BJ (cell line): ENCODE data around the gene ECE1. TPM values are rescaled to one million over a fixed set of nuclear protein-coding genes. Genes with fewer than 3 reads are reported as not detected.
"Not testable (repeated sequence)": the region's sequence is repeated elsewhere in the genome, so short reads cannot be mapped to it uniquely, and the experiment has no call there.

Source experiments
- CTCF ChIA-PET: fragments of 350-600 bp; formaldehyde crosslinking; extraction: SDS; loops from one replicate; lab custom pipeline; 2021; ENCODE audit warnings: antibody characterized with exemption, inconsistent platforms; lab: Yijun Ruan, JAX
- POLR2A ChIA-PET: fragments of 300-600 bp; sonication (Branson Sonifier 250); formaldehyde crosslinking; extraction: SDS; loops from one replicate; lab custom pipeline; 2021; ENCODE audit warnings: antibody characterized with exemption; lab: Charles Lee
- DNase-seq: peaks from one replicate; pipeline ENCODE4 v3.0.0-alpha.2; 2011; ENCODE audit warnings: low read depth
- H3K27me3 ChIP-seq: 2 replicates; pipeline ENCODE4 v1.6.0; 2011; ENCODE audit warnings: low read length; ENCODE audit not compliant: control insufficient read depth, insufficient read depth
- H3K36me3 ChIP-seq: 2 replicates; pipeline ENCODE4 v1.5.1; 2011; ENCODE audit warnings: low read length; ENCODE audit not compliant: control insufficient read depth, insufficient read depth
- H3K4me3 ChIP-seq: 2 replicates; pipeline ENCODE4 v1.5.1; 2011; ENCODE audit warnings: low read depth, mild to moderate bottlenecking, control low read depth, low read length
- CTCF ChIP-seq: IDR thresholded peaks from 2 replicates; pipeline ENCODE4 v1.5.1; 2011; ENCODE audit warnings: low read depth, mild to moderate bottlenecking, control low read depth, inconsistent platforms, low read length, moderate library complexity; ENCODE audit not compliant: insufficient read depth
- polyA plus RNA-seq: library from polyadenylated mRNA; depleted of rRNA; stranded (reverse); fragments of >200 nt; gene quantifications from 2 replicates; pipeline ENCODE4 v1.2.3, GENCODE V29; 2011

Gene ECE1
- polyA plus RNA-seq, 1 experiment, result 150 TPM

- DNase-seq, result no peak
- Histone ChIP-seq H3K27me3 (no peaks in the 10 kb centered on the region), H3K36me3 (peaks cover 32% of the 10 kb centered on the region), H3K4me3 (no peak overlapping the region)
- TF ChIP-seq CTCF, result no peak
- ChIA-PET POLR2A (no interaction called here), CTCF (interaction anchor here (1.7 to 7.7 kb wide), 5 partner anchors 12 to 134 kb away, joined by 8 to 162 read pairs (median 19); no protein-coding TSS in a partner anchor)
Observed at GRCh38 chr1:21236178-21236577, 54.1 kb downstream of the ECE1 start.

GRCh38 chr1:21234779-21235178 lies 55.5 kb downstream of the ECE1 start:
- DNase-seq, result no peak
- Histone ChIP-seq H3K36me3 (peaks cover 35% of the 10 kb centered on the region), H3K27me3 (no peaks in the 10 kb centered on the region), H3K4me3 (no peak overlapping the region)
- TF ChIP-seq CTCF, result no peak
- ChIA-PET POLR2A (no interaction called here), CTCF (interaction anchor here (0.6 to 7.7 kb wide), 15 partner anchors 10 to 538 kb away, joined by 3 to 162 read pairs (median 4); no protein-coding TSS in a partner anchor)

- H3K27me3 ChIP-seq, result no peaks in the 10 kb centered on the region
- H3K4me3 ChIP-seq, result no peak overlapping the region
- no peak for DNase-seq
- TF ChIP-seq CTCF, result no peak
- ChIA-PET CTCF (interaction anchor here (1.0 to 7.7 kb wide), 14 partner anchors 10 to 536 kb away, joined by 3 to 162 read pairs (median 8); no protein-coding TSS in a partner anchor), POLR2A (no interaction called here)
- H3K36me3 ChIP-seq, result peaks cover 32% of the 10 kb centered on the region
Observed at GRCh38 chr1:21233490-21233889, 56.8 kb downstream of the ECE1 start.

- ChIA-PET POLR2A (no interaction called here), CTCF (interaction anchor here (0.6 to 7.7 kb wide), 33 partner anchors 9 to 535 kb away, joined by 3 to 162 read pairs (median 5); no protein-coding TSS in a partner anchor)
- Histone ChIP-seq H3K4me3 (no peak overlapping the region), H3K36me3 (peaks cover 35% of the 10 kb centered on the region), H3K27me3 (no peaks in the 10 kb centered on the region)
- TF ChIP-seq CTCF, result peak; percentile 65
- no peak for DNase-seq
Observed at GRCh38 chr1:21232044-21232443, 58.2 kb downstream of the ECE1 start.

- no peak overlapping the region for H3K4me3 ChIP-seq
- TF ChIP-seq CTCF, result no peak
- no peak for DNase-seq
- CTCF ChIA-PET, result interaction anchor here (0.6 to 7.7 kb wide), 6 partner anchors 9 to 594 kb away, joined by 3 to 162 read pairs (median 5); no protein-coding TSS in a partner anchor
- POLR2A ChIA-PET, result no interaction called here
- no peaks in the 10 kb centered on the region for H3K27me3 ChIP-seq
- H3K36me3 ChIP-seq, result peaks cover 38% of the 10 kb centered on the region
Observed at GRCh38 chr1:21229246-21230000, 60.8 kb downstream of the ECE1 start.

GRCh38 chr1:21228224-21228623 lies 62.0 kb downstream of the ECE1 start:
- H3K27me3 ChIP-seq, DNase-seq, POLR2A ChIA-PET, CTCF ChIA-PET, H3K4me3 ChIP-seq: not testable (repeated sequence)
- peaks cover 39% of the 10 kb centered on the region for H3K36me3 ChIP-seq
